GM12878 (cell line): ENCODE measurements around the gene RPL5. TPM values are rescaled to one million over a fixed set of nuclear protein-coding genes. Genes with fewer than 3 reads are reported as not detected.

Source experiments
- ATAC-seq: fragments of 200-7000 bp; cut with Tn5 transposase; 3 replicates; pipeline ENCODE4 v1.9.1; 2020; ENCODE audit warnings: mild to moderate bottlenecking, moderate library complexity
- BruUV-seq: library from RNA; stranded (reverse); fragments of 400-500 nt; replicated peaks from 2 replicates; lab custom pipeline; 2021; lab: Mats Ljungman, UMichigan
- CTCF ChIA-PET: fragments of 300-600 bp; sonication (Branson Sonifier 250); formaldehyde crosslinking; extraction: SDS; loops from one replicate; lab custom pipeline; 2021; ENCODE audit warnings: inconsistent platforms; lab: Yijun Ruan, JAX
- POLR2A ChIA-PET: fragments of 350-600 bp; formaldehyde crosslinking; extraction: SDS; loops from one replicate; lab custom pipeline; 2021; ENCODE audit warnings: inconsistent platforms; lab: Charles Lee
- RAD21 ChIA-PET: fragments of 300-600 bp; sonication (Branson Sonifier 250); formaldehyde crosslinking; loops from one replicate; lab custom pipeline; 2023; ENCODE audit warnings: antibody characterized with exemption; ENCODE audit not compliant: unreplicated experiment; lab: Charles Lee
- SMC1A ChIA-PET: fragments of 300-600 bp; sonication (Branson Sonifier 250); formaldehyde crosslinking; loops from one replicate; lab custom pipeline; 2023; ENCODE audit not compliant: unreplicated experiment, uncharacterized antibody; lab: Charles Lee
- DNase-seq: peaks from one replicate; pipeline ENCODE4 v3.0.0-alpha.2; 2011; ENCODE audit warnings: low read depth, low spot score
- FAIRE-seq: peaks from 3 replicates; lab custom pipeline; 2011; peaks lifted over from hg19 to GRCh38; lab: Jason Lieb, UNC
- H2AFZ ChIP-seq: 2 replicates; pipeline ENCODE4 v1.6.0; 2011; ENCODE audit warnings: low read depth, low read length, control low read depth; ENCODE audit not compliant: control insufficient read depth
- H3K27ac ChIP-seq: 2 replicates; pipeline ENCODE4 v1.5.1; 2011; ENCODE audit warnings: control low read depth; ENCODE audit not compliant: control insufficient read depth, insufficient read depth
- H3K27me3 ChIP-seq, 2 experiments: replicated peaks in 1 of 2; 2 replicates each; pipeline versions ENCODE4 v1.6.0 to v1.6.1; 2011; ENCODE audit warnings: low read length in 1 of 2; ENCODE audit not compliant: control insufficient read depth in 2 of 2, insufficient read depth in 2 of 2
- H3K36me3 ChIP-seq, 2 experiments: 2 replicates each; pipeline ENCODE4 v1.5.1; 2011; ENCODE audit warnings: low read length in 1 of 2; ENCODE audit not compliant: control insufficient read depth in 2 of 2, insufficient read depth in 2 of 2
- H3K4me1 ChIP-seq: 2 replicates; pipeline ENCODE4 v1.6.1; 2011; ENCODE audit warnings: mild to moderate bottlenecking, low read length, moderate library complexity, mixed read lengths; ENCODE audit not compliant: control insufficient read depth, insufficient read depth
- H3K4me2 ChIP-seq: 2 replicates; pipeline ENCODE4 v1.6.0; 2011; ENCODE audit warnings: control low read depth; ENCODE audit not compliant: control insufficient read depth, insufficient read depth
- H3K4me3 ChIP-seq: fragments of 200-600 bp; sonication (generic); 2 replicates; pipeline ENCODE4 v1.5.1; 2016
- H3K79me2 ChIP-seq: 2 replicates; pipeline ENCODE4 v1.6.0; 2011; ENCODE audit warnings: low read length; ENCODE audit not compliant: control insufficient read depth, insufficient read depth
- H3K9ac ChIP-seq: 2 replicates; pipeline ENCODE4 v1.8.0; 2011; ENCODE audit warnings: low read length, control low read depth, mixed read lengths; ENCODE audit not compliant: control insufficient read depth, insufficient read depth
- H3K9me3 ChIP-seq: replicated peaks from 3 replicates; pipeline ENCODE4 v1.5.1; 2011; ENCODE audit warnings: mild to moderate bottlenecking, low read length; ENCODE audit not compliant: control insufficient read depth, insufficient read depth
- H4K20me1 ChIP-seq: 2 replicates; pipeline ENCODE4 v1.6.0; 2011; ENCODE audit not compliant: control insufficient read depth, insufficient read depth
- ETV6 ChIP-seq, 2 experiments: fragments of 450-650 bp in 1 of 2; IDR thresholded peaks in 1 of 2; conservative IDR thresholded peaks in 1 of 2; 2 replicates each; pipeline ENCODE4 v1.6.1; 2014; ENCODE audit warnings: antibody characterized with exemption in 1 of 2, borderline replicate concordance in 1 of 2, low read depth in 1 of 2, mild to moderate bottlenecking in 1 of 2, moderate library complexity in 1 of 2
- PML ChIP-seq: IDR thresholded peaks from 2 replicates; pipeline ENCODE4 v1.6.1; 2012; ENCODE audit warnings: low read length, inconsistent platforms
- POLR2A ChIP-seq: IDR thresholded peaks from 2 replicates; pipeline ENCODE4 v1.6.1; 2011; ENCODE audit warnings: low read depth, mild to moderate bottlenecking, low read length
- POLR2AphosphoS5 ChIP-seq: IDR thresholded peaks from 2 replicates; pipeline ENCODE4 v1.6.1; 2011; ENCODE audit warnings: mild to moderate bottlenecking, low read length, inconsistent platforms
- WGBS: methylation state at CpG from one replicate; pipeline ENCODE4 v1.1.6; 2016; ENCODE audit warnings: low lambda C conversion rate; ENCODE audit not compliant: insufficient replicate concordance, insufficient coverage; ENCODE audit errors: missing lambda C conversion rate; 5-methylcytosine and 5-hydroxymethylcytosine counted together
- in situ Hi-C: fragments of 300-500 bp; cut with MboI; formaldehyde crosslinking; loops from 9 replicates; pipeline ENCODE4 v1.14.3; 2018; ENCODE audit warnings: mixed read lengths
- intact Hi-C: fragments of 100-400 bp; cut with micrococcal nuclease; formaldehyde crosslinking; loops from one replicate; pipeline ENCODE4 v1.14.2; 2022; ENCODE audit not compliant: unreplicated experiment
- polyA plus RNA-seq, 11 experiments: library from polyadenylated mRNA; depleted of rRNA in 4 of 11; unstranded in 6 of 11; stranded (reverse) in 5 of 11; fragments of >200 nt; fragmentation: Nextera tagmentation in 4 of 11; fragmentation: Illumina TruSeq in 1 of 11; extraction: Ambion mirVana in 4 of 11; extraction: Trizol in 1 of 11; gene quantifications; 1 replicate in 1 of 11; 2 replicates in 10 of 11; pipeline versions ENCODE4 v1.2.1 to v1.2.3, GENCODE V29; 2011 to 2016; ENCODE audit warnings: inconsistent platforms in 2 of 11, missing spikeins in 2 of 11, low read depth in 1 of 11
- total RNA-seq, 4 experiments: library from RNA; depleted of rRNA in 3 of 4; stranded (reverse); fragments of >200 nt in 3 of 4; fragmentation: Illumina TruSeq in 1 of 4; extraction: Trizol in 1 of 4; gene quantifications; 2 replicates each; pipeline versions ENCODE4 v1.2.1 to v1.2.3, GENCODE V29; 2013 to 2021
- TF ChIP-seq, protein P1 (sequence below): IDR thresholded peaks from 2 replicates; pipeline ENCODE4 v1.6.1; 2011; ENCODE audit warnings: borderline replicate concordance, low read depth, mild to moderate bottlenecking, moderate library complexity, mixed read lengths, low read length; ENCODE audit not compliant: insufficient read depth; ENCODE audit errors: extremely low read length

Gene RPL5
- total and polyA plus RNA-seq, 10 of the 15 experiments (the other 5 are each of a cell fraction or from before 2014, with no cell fraction given): 1,685 to 6,047 (median 2,601) TPM

DNA sequence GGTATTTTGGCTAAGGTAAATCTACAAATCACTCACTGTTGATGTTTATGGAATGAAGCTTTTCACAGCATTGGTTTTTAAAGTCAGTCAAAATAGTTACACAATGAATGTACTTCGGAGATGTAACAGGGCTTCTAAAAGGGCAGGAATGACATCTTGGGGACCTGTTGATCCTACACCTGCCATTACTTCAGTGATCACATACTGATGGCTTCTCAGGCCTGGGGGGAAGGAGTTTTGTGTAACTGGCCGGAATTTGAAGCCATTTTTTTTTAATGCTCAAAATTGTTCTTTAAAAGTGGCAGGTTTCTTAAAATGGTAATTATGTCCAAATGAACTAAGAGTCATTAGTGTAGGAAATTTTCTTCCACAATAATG is 11.2 kb downstream of the RPL5 start:
- H3K4me3 ChIP-seq: no peak overlapping the region
- POLR2A ChIA-PET: interaction anchor here (0.6 kb wide), 1 partner anchor 333 kb away, joined by 3 read pairs; no protein-coding TSS in a partner anchor
- BruUV-seq: no TSS peak
- DNase-seq (no peak), ATAC-seq (0 out of 3 replicates have a peak, but pooled peaks have one; percentile 5)
- CTCF ChIA-PET: interaction anchor here (1.2 to 2.1 kb wide), 5 partner anchors 16 to 219 kb away, joined by 3 to 9 read pairs (median 4); no protein-coding TSS in a partner anchor
- in situ Hi-C loops: no loop called here
- H3K4me1 ChIP-seq: no peaks in the 10 kb centered on the region
- RAD21 ChIA-PET: interaction anchor here (0.9 kb wide), 1 partner anchor 10 kb away, joined by 3 read pairs; no protein-coding TSS in a partner anchor
- H3K9me3 ChIP-seq: no peaks in the 10 kb centered on the region
- H3K9ac ChIP-seq: no peak overlapping the region
- 37% methylated on average over 2 of the region's 2 CpGs for WGBS
- H3K27ac ChIP-seq: no peak overlapping the region
- H3K27me3 ChIP-seq: no peaks in the 10 kb centered on the region
- no peaks in the 10 kb centered on the region; the same call in 1 of the 2 replicates for H4K20me1 ChIP-seq
- H3K4me2 ChIP-seq: no peak overlapping the region
- SMC1A ChIA-PET: interaction anchor here (1.6 kb wide), 1 partner anchor 151 kb away, joined by 4 read pairs; no protein-coding TSS in a partner anchor
- intact Hi-C loops: no loop called here
- TF ChIP-seq PML (0 out of 2 replicates have a peak, but pooled peaks have one; percentile 8), POLR2AphosphoS5 (peak; percentile 53; the same call in 1 of the 2 replicates), ETV6 (conservative IDR thresholded peaks at IDR 0.05 in 1 of 2, IDR thresholded peaks at IDR 0.05 in 1 of 2; ENCODE audit: borderline replicate concordance in 1 of 2, low read depth in 1 of 2) (no peak)
- TF ChIP-seq, all 136 proteins: peak for 2
- FAIRE-seq: no peak
- no peak overlapping the region for H2AFZ ChIP-seq
- peaks cover 11 to 33% of the 10 kb centered on the region in 2 experiments for H3K36me3 ChIP-seq
- peaks cover 26% of the 10 kb centered on the region for H3K79me2 ChIP-seq

DNA sequence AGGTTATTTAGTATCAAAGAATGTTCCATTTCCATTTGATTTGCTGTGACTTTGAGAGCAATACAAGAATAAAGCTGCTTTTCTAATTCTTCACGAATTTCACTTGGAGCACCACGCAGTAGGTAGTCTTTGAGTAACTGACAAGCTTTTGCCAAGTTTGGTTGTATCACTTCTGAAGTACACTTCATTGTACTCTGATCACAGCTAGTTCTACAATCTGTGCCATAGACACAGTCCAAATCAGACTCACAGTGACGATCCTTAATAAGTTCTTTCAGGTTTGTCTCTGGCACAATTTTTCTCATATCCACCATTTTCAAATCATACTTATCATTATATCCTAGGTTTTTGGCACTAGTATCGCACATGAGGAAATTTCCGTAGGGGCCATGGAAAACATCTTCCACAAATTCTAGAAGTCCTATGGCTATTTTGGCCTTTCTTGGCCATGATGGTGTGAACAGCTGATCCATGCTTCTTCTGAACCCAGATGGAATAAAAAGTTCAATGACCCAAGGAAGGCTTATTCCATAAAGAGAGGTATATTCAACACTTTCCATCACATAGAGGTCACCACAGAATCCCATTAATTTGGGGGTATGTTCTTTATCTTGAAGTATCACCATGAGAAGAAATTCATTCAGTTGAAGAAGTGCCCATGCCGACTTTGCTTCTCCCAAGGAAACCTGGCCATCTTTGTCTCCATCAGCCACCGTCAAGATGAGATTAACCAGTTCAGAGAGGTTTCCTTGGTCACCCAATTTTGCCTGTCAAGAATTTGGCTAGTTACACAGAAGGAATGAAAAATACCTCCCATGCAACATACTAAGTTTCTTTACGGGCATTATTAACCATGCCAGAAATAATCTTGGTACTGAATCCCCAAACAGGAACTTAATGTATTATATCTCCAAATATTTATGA is 11.9 kb downstream of the RPL5 start:
- TF ChIP-seq, protein P1, sequence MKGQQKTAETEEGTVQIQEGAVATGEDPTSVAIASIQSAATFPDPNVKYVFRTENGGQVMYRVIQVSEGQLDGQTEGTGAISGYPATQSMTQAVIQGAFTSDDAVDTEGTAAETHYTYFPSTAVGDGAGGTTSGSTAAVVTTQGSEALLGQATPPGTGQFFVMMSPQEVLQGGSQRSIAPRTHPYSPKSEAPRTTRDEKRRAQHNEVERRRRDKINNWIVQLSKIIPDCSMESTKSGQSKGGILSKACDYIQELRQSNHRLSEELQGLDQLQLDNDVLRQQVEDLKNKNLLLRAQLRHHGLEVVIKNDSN: no peak
- peak; percentile 33; the same call in 1 of the 2 replicates for TF ChIP-seq POLR2A

More for the DNA sequence above, 11.9 kb downstream of the RPL5 start:
- peaks cover 19% of the 10 kb centered on the region for H3K79me2 ChIP-seq
- ChIA-PET CTCF (interaction anchor here (1.2 to 2.1 kb wide), 4 partner anchors 15 to 150 kb away, joined by 3 to 9 read pairs (median 4); no protein-coding TSS in a partner anchor), SMC1A (no interaction called here), RAD21 (interaction anchor here (0.9 kb wide), 1 partner anchor 9 kb away, joined by 3 read pairs; no protein-coding TSS in a partner anchor), POLR2A (no interaction called here)
- in situ Hi-C loops: no loop called here
- H3K4me2 ChIP-seq: no peak overlapping the region
- no peak overlapping the region for H3K9ac ChIP-seq
- intact Hi-C loops: no loop called here
- FAIRE-seq (no peak), ATAC-seq (peak; percentile 26; the same call in 1 of the 3 replicates), DNase-seq (no peak)
- H3K27me3 ChIP-seq: no peaks in the 10 kb centered on the region
- no peak overlapping the region for H3K27ac ChIP-seq
- H3K36me3 ChIP-seq: peaks cover 11 to 33% of the 10 kb centered on the region in 2 experiments
- no peaks in the 10 kb centered on the region for H3K4me1 ChIP-seq
- BruUV-seq: no TSS peak
- no peak overlapping the region for H2AFZ ChIP-seq
- H3K9me3 ChIP-seq: no peaks in the 10 kb centered on the region
- H4K20me1 ChIP-seq: no peaks in the 10 kb centered on the region; the same call in 1 of the 2 replicates
- 93% methylated on average over 8 of the region's 8 CpGs for WGBS
- no peak overlapping the region for H3K4me3 ChIP-seq
